Neural progenitor cell (in vitro differentiated cells): ENCODE measurements around the gene MAP7. TPM values are rescaled to one million over a fixed set of nuclear protein-coding genes. Genes with fewer than 3 reads are reported as not detected.

ENCODE experiments used
- DNase-seq: peaks from one replicate; pipeline ENCODE4 v3.0.0-alpha.2; 2016; ENCODE audit warnings: low spot score
- H2AFZ ChIP-seq: fragments of 200-600 bp; sonication (generic); replicated peaks from 2 replicates; pipeline ENCODE4 v1.6.1; 2016; ENCODE audit warnings: antibody characterized with exemption
- H3F3A ChIP-seq: fragments of 200-600 bp; sonication (generic); 2 replicates; pipeline ENCODE4 v1.6.1; 2016; ENCODE audit warnings: antibody characterized with exemption, low read depth
- H3K27ac ChIP-seq: fragments of 200-600 bp; sonication (generic); 2 replicates; pipeline ENCODE4 v1.5.1; 2016; ENCODE audit warnings: mild to moderate bottlenecking
- H3K27me3 ChIP-seq: fragments of 200-600 bp; sonication (generic); 2 replicates; pipeline ENCODE4 v1.6.1; 2016; ENCODE audit warnings: mild to moderate bottlenecking, moderate library complexity
- H3K36me3 ChIP-seq: fragments of 200-600 bp; sonication (generic); 2 replicates; pipeline ENCODE4 v1.5.1; 2016
- H3K4me1 ChIP-seq: fragments of 200-600 bp; sonication (generic); 2 replicates; pipeline ENCODE4 v1.6.1; 2016; ENCODE audit warnings: mixed run types
- H3K4me2 ChIP-seq: fragments of 200-600 bp; sonication (generic); 2 replicates; pipeline ENCODE4 v1.6.1; 2016
- H3K4me3 ChIP-seq: fragments of 200-600 bp; sonication (generic); 2 replicates; pipeline ENCODE4 v1.5.1; 2016
- H3K79me2 ChIP-seq: fragments of 200-600 bp; sonication (generic); 2 replicates; pipeline ENCODE4 v1.6.1; 2016; ENCODE audit warnings: low read depth
- H3K9ac ChIP-seq: fragments of 200-600 bp; sonication (generic); 2 replicates; pipeline ENCODE4 v1.6.1; 2016
- H3K9me3 ChIP-seq: fragments of 200-600 bp; sonication (generic); 2 replicates; pipeline ENCODE4 v1.5.1; 2016; ENCODE audit warnings: low read depth
- H4K20me1 ChIP-seq: fragments of 200-600 bp; sonication (generic); 2 replicates; pipeline ENCODE4 v1.6.1; 2016; ENCODE audit warnings: low read depth
- H3K27ac Mint-ChIP-seq: 3 replicates; pipeline ENCODE4 v1.8.0; 2021; ENCODE audit warnings: mixed read lengths
- H3K27me3 Mint-ChIP-seq: 2 replicates; pipeline ENCODE4 v1.8.0; 2022; ENCODE audit warnings: low read depth, mild to moderate bottlenecking, inconsistent platforms, moderate library complexity, mixed read lengths; ENCODE audit not compliant: insufficient read depth
- H3K36me3 Mint-ChIP-seq: 3 replicates; pipeline ENCODE4 v1.8.0; 2021; ENCODE audit warnings: mixed read lengths
- H3K4me1 Mint-ChIP-seq: 3 replicates; pipeline ENCODE4 v1.8.0; 2021; ENCODE audit warnings: mixed read lengths
- H3K4me3 Mint-ChIP-seq: 3 replicates; pipeline ENCODE4 v1.8.0; 2021; ENCODE audit warnings: mild to moderate bottlenecking, moderate library complexity, mixed read lengths
- H3K9me3 Mint-ChIP-seq: 3 replicates; pipeline ENCODE4 v1.8.0; 2020; ENCODE audit warnings: mixed read lengths
- CTCF ChIP-seq: fragments of 200-600 bp; sonication (generic); IDR thresholded peaks from 2 replicates; pipeline ENCODE4 v1.5.1; 2017; ENCODE audit warnings: antibody characterized with exemption, mild to moderate bottlenecking
- EZH2 ChIP-seq: fragments of 200-600 bp; sonication (generic); IDR thresholded peaks from 2 replicates; pipeline ENCODE4 v1.6.1; 2017; ENCODE audit warnings: antibody characterized with exemption, mild to moderate bottlenecking, moderate library complexity
- EZH2phosphoT487 ChIP-seq: fragments of 200-600 bp; sonication (generic); IDR thresholded peaks from 2 replicates; pipeline ENCODE4 v1.6.1; 2017; ENCODE audit warnings: antibody characterized with exemption
- total RNA-seq: library from RNA; depleted of rRNA; stranded (reverse); fragments of >200 nt; gene quantifications from 2 replicates; pipeline ENCODE4 v1.2.3, GENCODE V29; 2015; ENCODE audit warnings: low replicate concordance

Gene MAP7
- total RNA-seq, 1 donor from 2014 or later: 9.0 TPM

- Histone ChIP-seq H3F3A (no peaks in the 10 kb centered on the region), H3K9me3 (no peaks in the 10 kb centered on the region), H4K20me1 (no peaks in the 10 kb centered on the region), H3K4me1 (no peaks in the 10 kb centered on the region), H3K79me2 (no peaks in the 10 kb centered on the region), H3K27ac (no peak overlapping the region), H3K9ac (no peak overlapping the region), H3K4me2 (no peak overlapping the region), H3K4me3 (no peak overlapping the region), H2AFZ (no peak overlapping the region), H3K36me3 (no peaks in the 10 kb centered on the region), H3K27me3 (no peaks in the 10 kb centered on the region)
- H3K4me1 Mint-ChIP-seq: peaks cover 24% of the 10 kb centered on the region
- no peaks in the 10 kb centered on the region for H3K27me3 Mint-ChIP-seq
- H3K9me3 Mint-ChIP-seq: no peaks in the 10 kb centered on the region
- H3K27ac Mint-ChIP-seq: no peak overlapping the region
- no peak overlapping the region for H3K4me3 Mint-ChIP-seq
- TF ChIP-seq EZH2phosphoT487 (no peak), CTCF (no peak), EZH2 (no peak)
- H3K36me3 Mint-ChIP-seq: peaks cover 7% of the 10 kb centered on the region
- DNase-seq: no peak
These were observed 202.4 kb downstream of the MAP7 start for GRCh38 chr6:136347847-136348246.

DNA sequence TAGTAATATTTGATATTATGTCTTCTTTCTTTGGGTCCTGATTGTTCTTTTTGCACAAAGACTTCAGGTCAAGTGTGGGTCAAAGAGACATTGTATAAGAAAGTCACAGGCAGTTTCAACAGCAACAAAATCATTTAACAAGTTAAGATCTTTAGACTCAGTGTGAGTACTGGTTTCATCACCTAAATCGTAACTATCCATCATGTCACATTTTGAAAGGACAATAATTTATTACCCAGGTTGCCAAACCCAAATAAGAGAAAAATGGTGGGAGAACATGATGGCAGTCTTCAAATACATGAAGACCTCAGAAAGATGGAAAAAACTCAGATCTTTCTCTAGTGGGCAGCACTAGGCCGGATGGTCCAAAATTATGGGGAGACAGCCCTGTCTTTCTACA, 205.1 kb downstream of the MAP7 start:
- H4K20me1 ChIP-seq: no peaks in the 10 kb centered on the region
- H3K36me3 ChIP-seq: no peaks in the 10 kb centered on the region
- H3K4me1 ChIP-seq: no peaks in the 10 kb centered on the region
- Mint-ChIP-seq H3K27ac (no peak overlapping the region), H3K4me1 (peaks cover 4% of the 10 kb centered on the region), H3K4me3 (no peak overlapping the region), H3K9me3 (no peaks in the 10 kb centered on the region), H3K27me3 (no peaks in the 10 kb centered on the region), H3K36me3 (peaks cover 7% of the 10 kb centered on the region)
- no peak for DNase-seq
- no peak overlapping the region for H3K4me2 ChIP-seq
- no peak overlapping the region for H3K27ac ChIP-seq
- no peaks in the 10 kb centered on the region for H3K9me3 ChIP-seq
- H3K27me3 ChIP-seq: no peaks in the 10 kb centered on the region
- no peak overlapping the region for H3K4me3 ChIP-seq
- H3K79me2 ChIP-seq: no peaks in the 10 kb centered on the region
- H3F3A ChIP-seq: no peaks in the 10 kb centered on the region
- no peak overlapping the region for H3K9ac ChIP-seq
- TF ChIP-seq CTCF: no peak
- TF ChIP-seq EZH2phosphoT487: no peak
- no peak for TF ChIP-seq EZH2
- H2AFZ ChIP-seq: no peak overlapping the region

- Histone ChIP-seq H3K27ac (no peak overlapping the region), H3K4me3 (no peak overlapping the region), H3K9me3 (no peaks in the 10 kb centered on the region), H3K9ac (no peak overlapping the region), H3K79me2 (no peaks in the 10 kb centered on the region), H3K27me3 (no peaks in the 10 kb centered on the region), H3F3A (no peaks in the 10 kb centered on the region), H3K4me2 (no peak overlapping the region), H2AFZ (no peak overlapping the region), H3K36me3 (no peaks in the 10 kb centered on the region), H4K20me1 (no peaks in the 10 kb centered on the region), H3K4me1 (no peaks in the 10 kb centered on the region)
- no peak overlapping the region for H3K27ac Mint-ChIP-seq
- H3K9me3 Mint-ChIP-seq: no peaks in the 10 kb centered on the region
- peaks cover 2% of the 10 kb centered on the region for H3K4me1 Mint-ChIP-seq
- no peak for DNase-seq
- no peak overlapping the region for H3K4me3 Mint-ChIP-seq
- no peaks in the 10 kb centered on the region for H3K27me3 Mint-ChIP-seq
- H3K36me3 Mint-ChIP-seq: peaks cover 3% of the 10 kb centered on the region
- TF ChIP-seq EZH2phosphoT487 (no peak), CTCF (no peak)
These were observed 205.8 kb downstream of the MAP7 start for GRCh38 chr6:136344420-136344819.

DNA sequence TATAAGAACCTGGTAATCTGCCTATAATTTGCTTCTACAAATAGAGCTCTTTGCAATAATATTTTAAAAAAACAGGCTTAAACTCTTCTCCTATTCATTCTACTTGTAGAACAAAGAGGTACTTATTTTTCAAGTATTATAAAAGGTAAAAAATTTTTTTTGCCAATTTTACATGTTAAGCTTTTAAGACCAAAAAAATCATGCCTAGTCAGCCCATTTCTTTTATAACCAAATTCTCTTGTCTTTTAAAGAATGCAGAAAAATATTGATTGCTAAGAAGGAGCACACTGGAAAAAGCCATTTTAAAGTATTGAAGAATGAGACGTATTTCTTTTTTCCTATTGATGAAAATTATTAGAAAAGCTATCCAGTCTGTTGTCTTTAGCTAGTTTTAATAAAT, 206.5 kb downstream of the MAP7 start:
- no peaks in the 10 kb centered on the region for H3K27me3 Mint-ChIP-seq
- DNase-seq: no peak
- no peak overlapping the region for H3K9ac ChIP-seq
- H3K9me3 ChIP-seq: no peaks in the 10 kb centered on the region
- no peaks in the 10 kb centered on the region for H4K20me1 ChIP-seq
- H3K79me2 ChIP-seq: no peaks in the 10 kb centered on the region
- H3K9me3 Mint-ChIP-seq: no peaks in the 10 kb centered on the region
- H3K27ac ChIP-seq: no peak overlapping the region
- peaks cover 3% of the 10 kb centered on the region for H3K36me3 Mint-ChIP-seq
- H3K36me3 ChIP-seq: no peaks in the 10 kb centered on the region
- H3F3A ChIP-seq: no peaks in the 10 kb centered on the region
- no peaks in the 10 kb centered on the region for H3K4me1 ChIP-seq
- H2AFZ ChIP-seq: no peak overlapping the region
- peaks cover 2% of the 10 kb centered on the region for H3K4me1 Mint-ChIP-seq
- no peak overlapping the region for H3K4me3 Mint-ChIP-seq
- H3K27ac Mint-ChIP-seq: no peak overlapping the region
- no peaks in the 10 kb centered on the region for H3K27me3 ChIP-seq
- no peak overlapping the region for H3K4me3 ChIP-seq
- no peak overlapping the region for H3K4me2 ChIP-seq
- TF ChIP-seq CTCF: no peak
